Stimulated activated memory B cell treated with anti-CD40 and anti-IgM and Interleukin-4, amounts not matched to agents 10 μg/mL and 1 μg/mL and 100 μg/mL, for 72 hours (primary cell): ENCODE data around the gene TFCP2L1.

ENCODE experiments used
- ATAC-seq: fragments of 150-1000 bp; cut with Tn5 transposase; 2 replicates; pipeline ENCODE4 v1.10.0; 2021
- H3K27ac Mint-ChIP-seq: one replicate; pipeline ENCODE4 v1.8.0; 2022; ENCODE audit warnings: mild to moderate bottlenecking, mixed read lengths
- H3K27me3 Mint-ChIP-seq: one replicate; pipeline ENCODE4 v1.8.0; 2022; ENCODE audit warnings: mixed read lengths
- H3K36me3 Mint-ChIP-seq: one replicate; pipeline ENCODE4 v1.8.0; 2022; ENCODE audit warnings: mixed read lengths
- H3K4me1 Mint-ChIP-seq: one replicate; pipeline ENCODE4 v1.8.0; 2022; ENCODE audit warnings: mixed read lengths
- H3K4me3 Mint-ChIP-seq: one replicate; pipeline ENCODE4 v1.8.0; 2022; ENCODE audit warnings: mild to moderate bottlenecking, moderate library complexity, mixed read lengths
- H3K9me3 Mint-ChIP-seq: one replicate; pipeline ENCODE4 v1.8.0; 2022; ENCODE audit warnings: mixed read lengths

The TFCP2L1 gene

GRCh38 chr2:121210691-121211090, 74.3 kb downstream of the TFCP2L1 start:
- Mint-ChIP-seq H3K4me3 (no peak overlapping the region), H3K4me1 (no peaks in the 10 kb centered on the region), H3K27ac (no peak overlapping the region)

GRCh38 chr2:121209014-121209610, 75.9 kb downstream of the TFCP2L1 start:
- no peaks in the 10 kb centered on the region for H3K36me3 Mint-ChIP-seq
- no peak overlapping the region for H3K27ac Mint-ChIP-seq
- H3K4me3 Mint-ChIP-seq, result no peak overlapping the region
- H3K27me3 Mint-ChIP-seq, result peaks cover 7% of the 10 kb centered on the region
- no peak for ATAC-seq
- H3K4me1 Mint-ChIP-seq, result no peaks in the 10 kb centered on the region
- no peaks in the 10 kb centered on the region for H3K9me3 Mint-ChIP-seq

More at GRCh38 chr2:121210691-121211090, 74.3 kb downstream of the TFCP2L1 start:
- ATAC-seq, result no peak
- peaks cover 7% of the 10 kb centered on the region for H3K27me3 Mint-ChIP-seq
- no peaks in the 10 kb centered on the region for H3K9me3 Mint-ChIP-seq
- no peaks in the 10 kb centered on the region for H3K36me3 Mint-ChIP-seq

- no peak for ATAC-seq
- no peaks in the 10 kb centered on the region for H3K36me3 Mint-ChIP-seq
- no peaks in the 10 kb centered on the region for H3K4me1 Mint-ChIP-seq
- H3K4me3 Mint-ChIP-seq, result no peak overlapping the region
- H3K27ac Mint-ChIP-seq, result no peak overlapping the region
- peaks cover 7% of the 10 kb centered on the region for H3K27me3 Mint-ChIP-seq
- H3K9me3 Mint-ChIP-seq, result no peaks in the 10 kb centered on the region
Observed at GRCh38 chr2:121207494-121207893, 77.5 kb downstream of the TFCP2L1 start.

- Mint-ChIP-seq H3K36me3 (no peaks in the 10 kb centered on the region), H3K4me1 (no peaks in the 10 kb centered on the region), H3K4me3 (no peak overlapping the region), H3K9me3 (no peaks in the 10 kb centered on the region), H3K27ac (no peak overlapping the region), H3K27me3 (peaks cover 7% of the 10 kb centered on the region)
- no peak for ATAC-seq
Observed at GRCh38 chr2:121205321-121205942, 79.6 kb downstream of the TFCP2L1 start.

GRCh38 chr2:121203591-121204249, 81.3 kb downstream of the TFCP2L1 start:
- no peak for ATAC-seq
- no peaks in the 10 kb centered on the region for H3K36me3 Mint-ChIP-seq
- H3K4me1 Mint-ChIP-seq, result no peaks in the 10 kb centered on the region
- H3K27ac Mint-ChIP-seq, result no peak overlapping the region
- no peak overlapping the region for H3K4me3 Mint-ChIP-seq
- H3K27me3 Mint-ChIP-seq, result peaks cover 5% of the 10 kb centered on the region
- no peaks in the 10 kb centered on the region for H3K9me3 Mint-ChIP-seq

GRCh38 chr2:121202541-121203310, 82.3 kb downstream of the TFCP2L1 start:
- H3K27me3 Mint-ChIP-seq, result no peaks in the 10 kb centered on the region
- no peak overlapping the region for H3K27ac Mint-ChIP-seq
- ATAC-seq, result no peak
- H3K9me3 Mint-ChIP-seq, result no peaks in the 10 kb centered on the region
- no peaks in the 10 kb centered on the region for H3K36me3 Mint-ChIP-seq
- no peak overlapping the region for H3K4me3 Mint-ChIP-seq
- H3K4me1 Mint-ChIP-seq, result no peaks in the 10 kb centered on the region

- no peaks in the 10 kb centered on the region for H3K9me3 Mint-ChIP-seq
- H3K4me3 Mint-ChIP-seq, result no peak overlapping the region
- no peaks in the 10 kb centered on the region for H3K27me3 Mint-ChIP-seq
- no peak for ATAC-seq
- no peaks in the 10 kb centered on the region for H3K36me3 Mint-ChIP-seq
- no peak overlapping the region for H3K27ac Mint-ChIP-seq
- no peaks in the 10 kb centered on the region for H3K4me1 Mint-ChIP-seq
Observed at GRCh38 chr2:121201796-121202195, 83.2 kb downstream of the TFCP2L1 start.

GRCh38 chr2:121200419-121201315, 84.3 kb downstream of the TFCP2L1 start:
- H3K4me3 Mint-ChIP-seq, result no peak overlapping the region
- H3K27me3 Mint-ChIP-seq, result no peaks in the 10 kb centered on the region
- ATAC-seq, result no peak
- H3K36me3 Mint-ChIP-seq, result no peaks in the 10 kb centered on the region
- H3K27ac Mint-ChIP-seq, result no peak overlapping the region
- no peaks in the 10 kb centered on the region for H3K4me1 Mint-ChIP-seq
- no peaks in the 10 kb centered on the region for H3K9me3 Mint-ChIP-seq

GRCh38 chr2:121200011-121200347, 85.0 kb downstream of the TFCP2L1 start:
- Mint-ChIP-seq H3K36me3 (no peaks in the 10 kb centered on the region), H3K27me3 (no peaks in the 10 kb centered on the region), H3K4me3 (no peak overlapping the region), H3K4me1 (no peaks in the 10 kb centered on the region), H3K9me3 (no peaks in the 10 kb centered on the region), H3K27ac (no peak overlapping the region)
- no peak for ATAC-seq

GRCh38 chr2:121199281-121200010, 85.6 kb downstream of the TFCP2L1 start:
- no peak overlapping the region for H3K27ac Mint-ChIP-seq
- no peak for ATAC-seq
- no peaks in the 10 kb centered on the region for H3K9me3 Mint-ChIP-seq
- no peaks in the 10 kb centered on the region for H3K4me1 Mint-ChIP-seq
- no peak overlapping the region for H3K4me3 Mint-ChIP-seq
- no peaks in the 10 kb centered on the region for H3K27me3 Mint-ChIP-seq
- no peaks in the 10 kb centered on the region for H3K36me3 Mint-ChIP-seq

GRCh38 chr2:121197369-121198091, 87.5 kb downstream of the TFCP2L1 start:
- Mint-ChIP-seq H3K4me1 (no peaks in the 10 kb centered on the region), H3K4me3 (no peak overlapping the region), H3K27me3 (no peaks in the 10 kb centered on the region), H3K9me3 (no peaks in the 10 kb centered on the region), H3K36me3 (no peaks in the 10 kb centered on the region), H3K27ac (no peak overlapping the region)
- no peak for ATAC-seq

- H3K4me1 Mint-ChIP-seq, result no peaks in the 10 kb centered on the region
- ATAC-seq, result no peak
- H3K27me3 Mint-ChIP-seq, result no peaks in the 10 kb centered on the region
- H3K9me3 Mint-ChIP-seq, result no peaks in the 10 kb centered on the region
- H3K36me3 Mint-ChIP-seq, result no peaks in the 10 kb centered on the region
- no peak overlapping the region for H3K4me3 Mint-ChIP-seq
- H3K27ac Mint-ChIP-seq, result no peak overlapping the region
Observed at GRCh38 chr2:121196849-121197155, 88.2 kb downstream of the TFCP2L1 start.

- H3K27ac Mint-ChIP-seq, result no peak overlapping the region
- no peaks in the 10 kb centered on the region for H3K27me3 Mint-ChIP-seq
- H3K4me3 Mint-ChIP-seq, result no peak overlapping the region
- H3K4me1 Mint-ChIP-seq, result no peaks in the 10 kb centered on the region
- H3K36me3 Mint-ChIP-seq, result no peaks in the 10 kb centered on the region
- H3K9me3 Mint-ChIP-seq, result no peaks in the 10 kb centered on the region
- no peak for ATAC-seq
Observed at GRCh38 chr2:121196132-121196848, 88.7 kb downstream of the TFCP2L1 start.
